KOPT-K1 (cell line): ENCODE data around the gene CPNE6.

Source experiments
- H3K27ac ChIP-seq: fragments of 200-600 bp; sonication (generic); 2 replicates; pipeline ENCODE4 v1.5.1; 2016; ENCODE audit warnings: antibody characterized with exemption, mild to moderate bottlenecking, low read depth, low read length; ENCODE audit not compliant: poor library complexity, severe bottlenecking
- H3K36me3 ChIP-seq: fragments of 200-600 bp; sonication (generic); 2 replicates; pipeline ENCODE4 v1.5.1; 2017; ENCODE audit warnings: antibody characterized with exemption, mild to moderate bottlenecking, low read length, moderate library complexity; ENCODE audit not compliant: insufficient read depth
- H3K9me3 ChIP-seq: fragments of 200-600 bp; sonication (generic); 2 replicates; pipeline ENCODE4 v1.5.1; 2017; ENCODE audit warnings: antibody characterized with exemption, low read length, mild to moderate bottlenecking; ENCODE audit not compliant: insufficient read depth, poor library complexity, severe bottlenecking

CPNE6 gene

DNA sequence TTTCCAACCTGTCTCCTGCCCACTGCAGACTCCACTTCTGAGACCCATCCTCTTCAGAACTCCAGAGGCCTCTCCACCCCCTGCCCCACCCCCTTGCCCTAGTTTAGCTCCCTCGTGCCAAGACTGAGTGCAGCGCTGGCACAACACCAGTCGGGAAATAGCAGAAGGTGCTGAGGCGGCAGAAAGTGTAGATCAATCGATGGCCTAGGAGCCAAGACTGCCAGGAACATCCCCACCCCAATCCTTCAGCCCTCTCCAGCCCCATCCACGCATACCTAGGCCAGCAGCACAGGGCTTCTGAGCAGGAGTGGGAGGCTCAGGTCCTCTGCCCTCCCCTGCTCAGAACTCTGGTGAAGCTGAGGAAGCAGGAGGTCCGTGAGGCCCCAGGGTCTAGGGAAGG lies 1.1 kb downstream of the CPNE6 start:
- no peaks in the 10 kb centered on the region for H3K9me3 ChIP-seq
- no peak overlapping the region for H3K27ac ChIP-seq
- no peaks in the 10 kb centered on the region for H3K36me3 ChIP-seq

DNA sequence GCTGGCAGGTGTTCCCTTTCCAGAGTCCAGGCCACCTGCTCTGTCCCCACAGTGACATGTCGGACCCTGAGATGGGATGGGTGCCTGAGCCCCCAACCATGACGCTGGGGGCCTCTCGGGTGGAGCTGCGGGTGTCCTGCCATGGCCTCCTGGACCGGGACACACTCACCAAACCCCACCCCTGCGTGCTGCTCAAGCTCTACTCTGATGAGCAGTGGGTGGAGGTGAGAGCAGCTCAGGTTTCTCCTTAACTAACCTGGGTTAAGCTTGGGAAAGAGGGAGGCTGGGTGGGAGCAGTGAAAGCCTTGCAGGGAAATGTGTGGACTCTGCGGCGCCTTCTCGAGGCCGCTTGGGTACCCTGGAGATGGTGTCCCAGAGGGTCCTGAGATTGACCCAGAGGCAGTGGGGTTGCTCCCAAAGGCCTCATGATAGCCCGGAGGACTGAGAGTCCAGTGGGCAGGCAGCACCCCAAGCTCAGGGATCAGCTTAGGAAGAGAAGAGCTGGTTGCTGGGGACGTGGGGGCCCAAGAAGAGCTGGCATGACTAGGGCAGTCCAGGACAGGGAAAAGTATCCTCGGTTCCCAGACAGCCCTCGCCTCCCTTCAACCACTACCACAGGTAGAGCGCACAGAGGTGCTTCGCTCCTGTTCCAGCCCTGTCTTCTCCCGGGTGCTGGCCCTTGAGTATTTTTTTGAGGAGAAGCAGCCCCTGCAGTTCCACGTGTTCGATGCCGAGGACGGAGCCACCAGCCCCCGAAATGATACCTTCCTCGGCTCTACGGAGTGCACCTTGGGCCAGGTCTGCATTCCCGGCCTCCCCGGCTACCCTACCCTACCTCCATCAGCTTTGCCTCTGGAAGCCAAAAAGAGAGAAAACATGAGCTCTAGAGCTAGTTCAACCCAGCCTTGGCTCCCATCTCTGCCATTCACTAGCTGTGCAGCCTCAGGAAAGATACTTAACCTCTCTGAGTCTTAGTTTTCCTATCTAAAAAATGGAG lies 1.8 kb downstream of the CPNE6 start:
- H3K27ac ChIP-seq: no peak overlapping the region
- no peaks in the 10 kb centered on the region for H3K36me3 ChIP-seq
- H3K9me3 ChIP-seq: no peaks in the 10 kb centered on the region

DNA sequence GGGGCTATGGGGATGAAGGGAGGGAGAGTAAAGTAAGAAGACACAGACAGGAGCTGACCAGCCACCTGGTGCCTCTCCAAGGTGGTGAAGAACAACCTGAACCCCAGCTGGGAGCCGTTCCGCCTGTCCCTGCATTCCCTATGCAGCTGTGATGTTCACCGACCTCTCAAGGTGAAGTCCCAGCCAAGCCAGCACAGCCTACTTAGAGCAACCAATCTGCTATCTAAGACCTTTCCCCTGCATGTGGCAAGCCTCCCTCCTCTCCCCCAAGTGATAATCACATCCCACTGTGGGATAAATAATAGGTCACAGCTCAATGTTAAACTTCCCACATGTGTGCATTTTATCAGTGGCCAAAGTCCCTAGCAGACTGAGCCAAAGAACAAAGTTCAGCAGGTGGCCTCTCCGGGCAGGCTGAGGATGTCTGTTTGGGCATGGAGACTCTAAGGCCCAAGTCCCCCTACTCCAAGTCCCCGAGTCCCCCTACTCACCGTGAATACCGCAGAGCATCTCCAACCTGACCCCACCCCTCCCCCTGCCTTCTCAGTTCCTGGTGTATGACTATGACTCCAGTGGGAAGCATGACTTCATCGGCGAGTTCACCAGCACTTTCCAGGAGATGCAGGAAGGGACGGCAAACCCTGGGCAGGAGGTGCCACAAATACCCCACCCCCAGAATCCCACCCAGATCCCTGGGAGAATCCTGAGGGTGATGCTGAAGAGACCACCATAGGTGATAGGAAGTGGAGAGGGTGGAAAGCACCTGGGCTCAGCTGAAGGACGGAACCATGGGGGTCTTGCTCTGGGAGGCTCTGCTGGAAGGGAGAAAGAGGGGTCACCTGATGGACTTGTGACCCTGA lies 3.5 kb downstream of the CPNE6 start:
- Histone ChIP-seq H3K27ac (no peak overlapping the region), H3K9me3 (no peaks in the 10 kb centered on the region), H3K36me3 (no peaks in the 10 kb centered on the region)

DNA sequence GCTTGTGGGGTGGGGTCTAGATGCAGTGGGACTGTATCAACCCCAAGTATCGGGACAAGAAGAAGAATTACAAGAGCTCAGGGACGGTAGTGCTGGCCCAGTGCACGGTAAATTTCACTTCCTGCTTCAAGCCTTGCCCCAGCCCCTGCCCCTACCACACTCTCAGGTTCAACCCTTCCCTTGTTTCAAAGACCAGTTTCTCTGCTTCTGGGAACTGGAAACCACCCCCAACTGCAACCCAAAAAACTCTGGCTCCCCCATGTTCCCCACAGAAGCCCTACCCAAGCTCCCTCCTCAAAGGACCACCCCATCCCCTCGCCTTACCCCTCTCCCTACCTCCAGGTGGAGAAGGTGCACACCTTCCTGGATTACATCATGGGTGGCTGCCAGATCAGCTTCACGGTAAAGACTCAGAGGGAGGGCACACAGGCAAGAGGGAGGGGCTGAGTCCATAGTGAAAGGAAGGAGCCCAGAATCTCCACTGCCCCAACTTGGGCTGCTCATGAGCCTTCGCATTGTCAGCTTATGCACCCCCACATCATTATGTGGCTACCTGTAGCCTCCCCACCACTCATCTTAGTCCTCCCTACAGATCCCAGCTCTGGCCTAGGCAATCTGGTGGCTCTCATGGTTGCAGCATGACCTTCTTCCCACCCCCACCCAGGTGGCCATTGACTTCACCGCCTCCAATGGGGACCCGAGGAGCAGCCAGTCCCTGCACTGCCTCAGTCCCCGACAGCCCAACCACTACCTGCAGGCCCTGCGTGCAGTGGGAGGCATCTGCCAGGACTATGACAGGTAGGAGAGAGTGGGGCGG lies 4.3 kb downstream of the CPNE6 start:
- Histone ChIP-seq H3K9me3 (no peaks in the 10 kb centered on the region), H3K36me3 (no peaks in the 10 kb centered on the region), H3K27ac (no peak overlapping the region)

DNA sequence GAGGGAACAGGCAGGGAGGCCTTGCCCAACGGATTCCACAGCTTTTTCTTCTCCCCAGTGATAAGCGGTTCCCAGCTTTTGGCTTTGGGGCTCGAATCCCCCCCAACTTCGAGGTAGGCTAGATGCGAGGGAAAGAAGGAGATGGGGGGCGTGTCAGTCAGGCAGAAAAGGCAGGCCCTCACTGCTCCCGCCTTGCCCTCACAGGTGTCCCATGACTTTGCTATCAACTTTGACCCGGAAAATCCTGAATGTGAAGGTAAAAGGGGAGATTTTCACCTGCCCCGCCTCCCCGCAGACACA lies 4.9 kb downstream of the CPNE6 start:
- H3K27ac ChIP-seq: no peak overlapping the region
- no peaks in the 10 kb centered on the region for H3K36me3 ChIP-seq
- H3K9me3 ChIP-seq: no peaks in the 10 kb centered on the region

DNA sequence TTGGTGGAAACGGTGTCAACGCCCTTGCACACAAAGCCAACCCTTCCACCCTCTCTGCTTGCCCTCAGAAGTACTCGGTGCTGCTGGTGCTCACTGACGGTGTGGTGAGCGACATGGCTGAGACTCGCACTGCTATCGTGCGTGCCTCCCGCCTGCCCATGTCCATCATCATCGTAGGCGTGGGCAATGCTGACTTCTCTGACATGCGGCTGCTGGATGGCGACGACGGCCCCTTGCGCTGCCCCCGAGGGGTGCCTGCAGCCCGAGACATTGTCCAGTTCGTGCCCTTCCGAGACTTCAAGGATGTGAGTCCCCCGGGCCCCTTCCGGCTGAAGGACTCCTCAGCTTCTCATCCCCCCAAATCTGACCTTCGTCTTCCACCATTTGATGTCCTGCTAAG lies 5.7 kb downstream of the CPNE6 start:
- Histone ChIP-seq H3K36me3 (no peaks in the 10 kb centered on the region), H3K9me3 (no peaks in the 10 kb centered on the region), H3K27ac (no peak overlapping the region)

DNA sequence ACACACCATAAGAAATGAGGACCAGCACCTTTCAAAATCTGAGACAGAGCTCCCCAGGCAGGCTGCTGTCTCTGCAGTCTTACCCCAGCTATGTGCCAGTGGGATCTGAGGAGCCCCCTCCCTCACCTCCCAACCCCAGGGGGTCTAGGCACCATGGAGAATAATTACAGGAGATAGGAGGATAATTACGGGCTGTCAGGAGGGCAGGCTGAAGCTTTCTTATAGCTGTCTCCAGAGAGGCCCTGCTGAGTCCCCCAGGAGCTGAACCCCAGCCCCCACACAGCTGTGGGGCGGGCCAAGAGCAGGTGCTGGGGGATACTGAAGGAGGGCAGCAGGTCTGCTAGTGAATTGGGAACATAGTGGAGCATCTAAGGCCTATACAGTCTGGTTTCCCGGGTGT lies 6.8 kb downstream of the CPNE6 start:
- H3K27ac ChIP-seq: no peak overlapping the region
- H3K9me3 ChIP-seq: no peaks in the 10 kb centered on the region
- no peaks in the 10 kb centered on the region for H3K36me3 ChIP-seq

DNA sequence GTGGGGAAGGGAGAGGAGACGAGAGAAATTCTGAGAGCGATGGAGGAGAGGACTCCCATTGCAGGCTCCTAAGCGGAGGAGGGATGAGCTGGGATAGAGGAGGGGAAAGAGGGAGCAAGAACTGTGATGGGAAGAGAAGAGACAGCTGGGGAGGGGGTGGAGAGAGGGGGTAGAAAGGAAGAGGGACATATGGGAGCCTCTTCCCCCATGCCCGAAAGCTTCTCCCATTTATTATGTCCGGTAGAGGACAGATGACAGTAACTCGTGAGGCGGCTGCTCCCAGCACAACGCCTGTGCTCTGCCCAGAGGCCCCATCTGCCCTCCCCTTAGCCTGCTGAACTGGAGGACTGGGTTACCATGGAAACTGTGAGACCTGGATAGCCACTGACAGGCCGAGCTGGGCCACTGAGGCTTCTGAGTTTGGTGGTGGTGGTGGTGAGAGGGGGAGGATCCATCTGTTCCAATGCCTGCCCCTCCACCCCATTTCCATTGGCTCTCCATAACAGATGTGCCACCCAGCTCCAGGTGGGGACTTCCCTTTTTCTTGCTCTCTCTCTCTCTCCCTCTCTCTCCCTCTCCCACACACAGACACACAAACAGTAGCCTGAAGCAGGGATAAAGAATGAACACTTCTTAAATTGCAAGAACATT lies 8.3 kb downstream of the CPNE6 start:
- H3K27ac ChIP-seq: no peak overlapping the region

DNA sequence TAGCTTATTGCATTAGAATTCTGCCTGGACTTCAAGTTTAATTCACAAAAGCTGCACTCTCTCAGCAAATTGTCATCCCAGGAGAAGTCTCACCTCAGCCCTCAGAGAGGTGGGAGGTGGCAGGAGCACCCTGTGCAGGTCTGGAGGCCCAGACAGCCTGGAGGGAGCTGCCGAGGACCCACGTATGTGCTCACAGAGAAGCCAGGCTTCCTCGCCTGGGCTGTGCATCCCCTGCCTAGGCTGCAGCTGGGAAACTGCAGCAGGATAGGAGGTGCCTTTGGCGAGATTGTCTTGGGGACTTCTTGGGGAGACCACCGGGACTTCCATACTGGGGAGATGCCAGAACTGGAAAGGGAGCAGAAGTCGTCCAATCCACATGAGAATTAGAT lies 8.8 kb downstream of the CPNE6 start:
- no peak overlapping the region for H3K27ac ChIP-seq

More for the DNA sequence above, 8.3 kb downstream of the CPNE6 start:
- no peaks in the 10 kb centered on the region for H3K9me3 ChIP-seq
- H3K36me3 ChIP-seq: no peaks in the 10 kb centered on the region

DNA sequence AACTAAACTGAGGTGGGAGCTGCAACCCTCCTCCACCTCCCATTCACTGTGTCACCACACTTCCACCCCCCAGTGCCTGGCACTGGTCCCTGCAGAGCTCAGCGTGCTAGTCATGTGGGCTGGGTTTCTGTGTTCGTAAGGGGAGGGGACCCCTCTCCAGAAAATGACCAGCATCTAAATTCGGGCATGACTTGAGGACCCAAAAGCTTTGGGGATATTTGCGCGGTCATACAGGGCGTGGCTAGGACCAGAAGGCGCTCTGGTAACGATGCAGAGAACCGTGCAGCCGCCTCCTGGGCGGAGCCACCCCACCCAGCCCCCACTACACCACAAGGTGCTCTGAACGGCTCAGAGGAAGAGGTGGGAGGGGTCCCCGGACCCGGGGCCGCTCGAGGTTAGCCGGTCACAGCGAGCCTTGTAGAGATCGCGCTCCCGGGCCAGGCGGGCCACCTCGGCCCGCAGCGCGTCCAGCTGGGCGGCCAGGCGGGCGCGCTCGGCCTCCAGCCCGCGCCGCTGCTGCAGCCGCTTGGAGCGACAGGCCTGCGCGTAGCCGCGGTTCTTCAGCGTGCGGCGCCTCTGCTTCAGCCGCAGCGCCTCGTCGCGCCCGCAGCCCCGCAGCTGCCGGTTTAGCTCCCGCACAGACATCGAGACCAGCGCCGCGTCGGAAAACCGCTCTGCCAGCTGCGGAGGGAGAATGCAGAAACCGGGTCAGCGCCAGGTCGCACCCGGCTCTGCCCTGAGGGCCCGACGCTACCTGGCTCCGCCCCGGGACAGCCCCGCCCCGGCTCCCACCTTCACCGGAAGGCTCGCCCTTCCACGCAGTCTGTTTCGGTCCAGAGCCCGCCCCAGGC lies 9.8 kb downstream of the CPNE6 start:
- peak overlapping the region; percentile 29 for H3K27ac ChIP-seq
- no peaks in the 10 kb centered on the region for H3K36me3 ChIP-seq
- no peaks in the 10 kb centered on the region for H3K9me3 ChIP-seq

More for the DNA sequence above, 8.8 kb downstream of the CPNE6 start:
- no peaks in the 10 kb centered on the region for H3K36me3 ChIP-seq
- no peaks in the 10 kb centered on the region for H3K9me3 ChIP-seq

DNA sequence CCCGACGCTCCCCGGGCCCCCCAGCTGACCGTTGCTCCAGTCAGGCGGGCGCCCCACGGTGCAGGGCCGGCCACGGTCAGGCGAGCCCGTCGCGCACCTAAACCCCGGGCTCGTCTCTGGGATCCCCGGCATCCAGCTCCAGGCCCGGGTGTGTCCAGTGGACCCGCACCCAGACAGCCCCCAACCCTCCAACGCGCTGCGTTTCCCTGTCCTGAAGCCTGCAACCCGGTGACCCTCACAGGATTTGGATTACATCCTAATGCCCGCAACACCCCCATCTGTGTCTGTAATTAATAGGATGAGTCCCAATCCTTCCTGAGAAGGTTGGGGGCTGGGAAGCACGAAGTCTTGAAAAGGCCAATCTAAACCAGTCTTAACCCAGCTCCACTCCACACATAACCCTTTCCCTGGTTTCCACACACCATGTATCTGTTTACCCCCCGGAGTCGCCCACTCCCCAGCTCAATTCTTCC lies 10.4 kb downstream of the CPNE6 start:
- H3K27ac ChIP-seq: no peak overlapping the region

DNA sequence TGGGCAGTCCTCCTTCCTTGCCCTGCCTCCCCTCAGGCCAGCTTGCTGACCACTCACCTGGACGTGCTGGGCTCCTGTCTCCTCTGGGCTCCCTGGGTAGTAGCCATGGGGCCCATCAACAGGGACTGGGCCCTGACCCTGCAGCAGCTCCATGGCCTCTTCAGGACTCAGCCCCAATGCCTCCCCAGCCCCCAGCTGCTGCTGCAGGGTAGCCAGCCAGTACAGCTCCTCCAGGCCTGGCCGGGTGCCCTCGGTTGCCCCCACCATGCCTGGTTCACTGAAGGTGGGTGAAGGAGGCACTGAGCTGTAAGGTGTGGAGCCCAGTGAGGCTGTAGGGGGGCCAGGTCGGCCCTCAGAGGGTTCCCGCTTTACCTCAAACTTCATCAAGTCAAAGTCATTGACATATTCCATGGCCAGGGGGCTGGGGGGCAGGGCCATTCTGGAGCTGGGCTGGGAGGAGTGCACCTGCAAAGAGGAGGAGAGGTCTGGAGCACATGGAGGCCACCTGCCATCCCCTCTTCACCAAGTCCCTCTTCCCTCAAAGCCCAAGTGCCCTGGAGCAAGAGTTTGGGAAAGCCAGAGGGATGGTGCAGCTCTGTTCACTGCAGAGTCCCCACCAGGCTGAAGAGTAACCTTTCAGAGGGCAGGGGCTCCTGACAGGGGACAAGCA lies 11.2 kb downstream of the CPNE6 start:
- Histone ChIP-seq H3K9me3 (no peaks in the 10 kb centered on the region), H3K27ac (no peak overlapping the region), H3K36me3 (no peaks in the 10 kb centered on the region)

More for the DNA sequence above, 10.4 kb downstream of the CPNE6 start:
- no peaks in the 10 kb centered on the region for H3K36me3 ChIP-seq
- H3K9me3 ChIP-seq: no peaks in the 10 kb centered on the region

DNA sequence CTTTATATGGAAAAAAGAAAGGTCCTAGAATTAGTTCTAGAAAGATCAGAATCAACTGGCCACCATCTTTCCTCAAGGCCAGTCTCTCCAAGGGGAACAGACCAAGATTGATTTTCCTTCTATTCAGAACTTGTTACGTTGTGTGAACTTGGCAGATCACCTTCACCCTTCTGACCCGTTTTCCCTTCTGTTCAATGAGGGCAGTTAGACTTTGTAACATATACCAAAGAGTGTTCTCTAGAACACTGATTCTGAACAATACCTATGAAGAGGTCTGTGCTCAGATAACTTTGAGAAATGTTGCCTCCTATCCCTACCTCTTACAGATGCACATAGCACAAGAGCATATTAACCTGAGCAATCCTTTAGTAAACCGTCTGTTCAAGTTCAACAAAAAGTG lies 12.1 kb downstream of the CPNE6 start:
- H3K27ac ChIP-seq: no peak overlapping the region
- no peaks in the 10 kb centered on the region for H3K36me3 ChIP-seq
- no peaks in the 10 kb centered on the region for H3K9me3 ChIP-seq
